Neural cell (in vitro differentiated cells): ENCODE results near the gene HHIPL1. TPM values are rescaled to one million over a fixed set of nuclear protein-coding genes. Genes with fewer than 3 reads are reported as not detected.

Experiments
- H2AFZ ChIP-seq: fragments of 200-600, 300-800 bp; sonication (generic), shearing (Covaris generic); 2 replicates; pipeline ENCODE4 v1.6.0; 2014; ENCODE audit warnings: low read depth, mild to moderate bottlenecking, antibody characterized with exemption, low read length, moderate library complexity
- H3F3A ChIP-seq: fragments of 200-600 bp; shearing (Covaris generic); 2 replicates; pipeline ENCODE4 v1.6.1; 2016; ENCODE audit warnings: mild to moderate bottlenecking, moderate library complexity, mixed read lengths, antibody characterized with exemption, low read length; ENCODE audit not compliant: insufficient read depth, poor library complexity, severe bottlenecking
- H3K27ac ChIP-seq: fragments of 200-600, 300-800 bp; sonication (generic), shearing (Covaris generic); 2 replicates; pipeline ENCODE4 v1.5.1; 2014; ENCODE audit warnings: mild to moderate bottlenecking, low read length, moderate library complexity
- H3K27me3 ChIP-seq: fragments of 300-800, 200-600 bp; sonication (generic), shearing (Covaris generic); 2 replicates; pipeline ENCODE4 v1.6.0; 2014; ENCODE audit warnings: mild to moderate bottlenecking, low read depth, low read length, moderate library complexity; ENCODE audit not compliant: insufficient read depth
- H3K36me3 ChIP-seq: fragments of 300-800, 200-600 bp; sonication (generic), shearing (Covaris generic); 2 replicates; pipeline ENCODE4 v1.5.1; 2014; ENCODE audit warnings: mild to moderate bottlenecking, antibody characterized with exemption, low read length, moderate library complexity; ENCODE audit not compliant: insufficient read depth
- H3K4me2 ChIP-seq: fragments of 300-800, 200-600 bp; sonication (generic), shearing (Covaris generic); 2 replicates; pipeline ENCODE4 v1.6.0; 2014; ENCODE audit warnings: mild to moderate bottlenecking, low read length
- H3K4me3 ChIP-seq: fragments of 300-800, 200-600 bp; sonication (generic), shearing (Covaris generic); 2 replicates; pipeline ENCODE4 v1.5.1; 2014; ENCODE audit warnings: mild to moderate bottlenecking, low read length, moderate library complexity
- H3K79me2 ChIP-seq: fragments of 200-600 bp; shearing (Covaris generic); replicated peaks from 2 replicates; pipeline ENCODE4 v1.6.0; 2014; ENCODE audit warnings: mild to moderate bottlenecking, low read length, moderate library complexity; ENCODE audit not compliant: insufficient read depth
- H3K9ac ChIP-seq: fragments of 300-800, 200-600 bp; sonication (generic), shearing (Covaris generic); 2 replicates; pipeline ENCODE4 v1.6.1; 2016; ENCODE audit warnings: mild to moderate bottlenecking, low read length, mixed read lengths
- H3K9me2 ChIP-seq: fragments of 200-600 bp; shearing (Covaris generic); 2 replicates; pipeline ENCODE4 v1.6.1; 2016; ENCODE audit warnings: mild to moderate bottlenecking, low read length, mixed read lengths; ENCODE audit not compliant: insufficient read depth
- H3K9me3 ChIP-seq: fragments of 200-600, 300-800 bp; sonication (generic), shearing (Covaris generic); 2 replicates; pipeline ENCODE4 v1.6.1; 2016; ENCODE audit warnings: mild to moderate bottlenecking, mixed run types, low read length, moderate library complexity, mixed read lengths
- H4K20me1 ChIP-seq: fragments of 200-600 bp; shearing (Covaris generic); 2 replicates; pipeline ENCODE4 v1.6.1; 2016; ENCODE audit warnings: mild to moderate bottlenecking, mixed run types; ENCODE audit not compliant: insufficient read depth
- CTCF ChIP-seq: fragments of 450-650 bp; IDR thresholded peaks from 2 replicates; pipeline ENCODE4 v1.5.1; 2014; ENCODE audit warnings: antibody characterized with exemption, mild to moderate bottlenecking, moderate library complexity; ENCODE audit not compliant: poor library complexity, severe bottlenecking
- EP300 ChIP-seq: fragments of 450-650 bp; conservative IDR thresholded peaks from 2 replicates; pipeline ENCODE4 v1.6.1; 2014; ENCODE audit warnings: antibody characterized with exemption, mild to moderate bottlenecking, moderate library complexity; ENCODE audit not compliant: poor library complexity, severe bottlenecking
- EZH2 ChIP-seq: fragments of 200-600, 300-800 bp; shearing (Covaris generic), sonication (generic); IDR thresholded peaks from 2 replicates; pipeline ENCODE4 v1.6.1; 2014; ENCODE audit warnings: antibody characterized with exemption, low read length, borderline replicate concordance, mild to moderate bottlenecking; ENCODE audit not compliant: insufficient read depth, poor library complexity, severe bottlenecking
- MXI1 ChIP-seq: fragments of 450-650 bp; conservative IDR thresholded peaks from 2 replicates; pipeline ENCODE4 v1.6.1; 2014; ENCODE audit warnings: antibody characterized with exemption, mild to moderate bottlenecking; ENCODE audit not compliant: poor library complexity, severe bottlenecking
- POLR2AphosphoS5 ChIP-seq: IDR thresholded peaks from 2 replicates; pipeline ENCODE4 v1.6.1; 2012
- RAD21 ChIP-seq: fragments of 450-650 bp; conservative IDR thresholded peaks from 2 replicates; pipeline ENCODE4 v1.6.1; 2014; ENCODE audit warnings: antibody characterized with exemption, mild to moderate bottlenecking, moderate library complexity
- REST ChIP-seq: IDR thresholded peaks from 2 replicates; pipeline ENCODE4 v1.6.1; 2012; ENCODE audit warnings: borderline replicate concordance
- SMC3 ChIP-seq: fragments of 450-650 bp; conservative IDR thresholded peaks from 2 replicates; pipeline ENCODE4 v1.6.1; 2014; ENCODE audit warnings: antibody characterized with exemption, mild to moderate bottlenecking, moderate library complexity; ENCODE audit not compliant: poor library complexity
- TAF1 ChIP-seq: IDR thresholded peaks from 2 replicates; pipeline ENCODE4 v1.6.1; 2012; ENCODE audit warnings: low read depth
- polyA plus RNA-seq: library from polyadenylated mRNA; depleted of rRNA; stranded (reverse); fragments of >200 nt; gene quantifications from 2 replicates; pipeline ENCODE4 v1.2.3, GENCODE V29; 2014

The HHIPL1 gene
- polyA plus RNA-seq, 1 donor from 2014 or later: 0.47 TPM

GRCh38 chr14:99667821-99668220 is 22.9 kb downstream of the HHIPL1 start:
- Histone ChIP-seq H3K9me2 (no peaks in the 10 kb centered on the region), H3K36me3 (no peaks in the 10 kb centered on the region), H3K9me3 (no peaks in the 10 kb centered on the region), H3F3A (no peaks in the 10 kb centered on the region), H4K20me1 (no peaks in the 10 kb centered on the region), H3K4me2 (no peak overlapping the region), H3K9ac (no peak overlapping the region), H3K27me3 (no peaks in the 10 kb centered on the region), H3K4me3 (no peak overlapping the region), H3K27ac (no peak overlapping the region), H3K79me2 (no peaks in the 10 kb centered on the region), H2AFZ (no peak overlapping the region)
- no peak for TF ChIP-seq RAD21

GRCh38 chr14:99668307-99669295 is 23.7 kb downstream of the HHIPL1 start:
- H3F3A ChIP-seq: no peaks in the 10 kb centered on the region
- H3K27me3 ChIP-seq: no peaks in the 10 kb centered on the region
- H4K20me1 ChIP-seq: no peaks in the 10 kb centered on the region
- TF ChIP-seq RAD21: no peak
- no peak for TF ChIP-seq MXI1
- no peak for TF ChIP-seq EP300
- TF ChIP-seq EZH2: no peak
- no peak for TF ChIP-seq CTCF
- TF ChIP-seq REST: no peak
- no peak for TF ChIP-seq TAF1
- no peak for TF ChIP-seq SMC3
- TF ChIP-seq POLR2AphosphoS5: no peak
- H3K79me2 ChIP-seq: no peaks in the 10 kb centered on the region
- no peaks in the 10 kb centered on the region for H3K36me3 ChIP-seq
- no peak overlapping the region for H3K27ac ChIP-seq
- H3K9me3 ChIP-seq: no peaks in the 10 kb centered on the region
- H2AFZ ChIP-seq: no peak overlapping the region
- H3K4me2 ChIP-seq: no peak overlapping the region
- H3K4me3 ChIP-seq: no peak overlapping the region
- no peaks in the 10 kb centered on the region for H3K9me2 ChIP-seq
- no peak overlapping the region for H3K9ac ChIP-seq
